Spinal cord (tissue), 10 donors: ENCODE measurements around the gene DAB1. TPM values are rescaled to one million over a fixed set of nuclear protein-coding genes. Genes with fewer than 3 reads are reported as not detected.
A peak's percentile ranks its signal among the peaks of the same experiment; 100 is the strongest.

Experiments
- DNase-seq, 6 donors: peaks; one replicate each; pipeline versions ENCODE4 v3.0.0 to v3.0.0-alpha.2; 2013 to 2015; ENCODE audit warnings: low spot score in 6 of 6, low read depth in 4 of 6
- H3K27ac ChIP-seq: one replicate; pipeline ENCODE4 v1.5.1; 2013; ENCODE audit warnings: low read depth, low read length, control low read depth
- H3K27me3 ChIP-seq: one replicate; pipeline ENCODE4 v1.6.1; 2013; ENCODE audit warnings: low read length; ENCODE audit not compliant: control insufficient read depth, insufficient read depth
- H3K36me3 ChIP-seq: one replicate; pipeline ENCODE4 v1.6.1; 2013; ENCODE audit warnings: low read length; ENCODE audit not compliant: control insufficient read depth, insufficient read depth
- H3K4me1 ChIP-seq: one replicate; pipeline ENCODE4 v1.6.1; 2013; ENCODE audit warnings: low read length; ENCODE audit not compliant: control insufficient read depth, insufficient read depth
- H3K4me3 ChIP-seq: one replicate; pipeline ENCODE4 v1.5.1; 2013; ENCODE audit warnings: low read depth, low read length, control low read depth
- H3K9me3 ChIP-seq: one replicate; pipeline ENCODE4 v1.6.1; 2013; ENCODE audit warnings: low read length; ENCODE audit not compliant: control insufficient read depth, insufficient read depth
- WGBS: methylation state at CpG from one replicate; pipeline ENCODE4 v1.1.5; 2013; ENCODE audit warnings: missing lambda C conversion rate; ENCODE audit not compliant: insufficient coverage; 5-methylcytosine and 5-hydroxymethylcytosine counted together
- polyA plus RNA-seq, 2 donors: library from polyadenylated mRNA; unstranded; fragments of 120-200 nt; gene quantifications; one replicate each; pipeline ENCODE4 v1.2.1, GENCODE V29; 2013; ENCODE audit not compliant: insufficient read length in 2 of 2
- total RNA-seq, 2 donors: library from RNA; depleted of rRNA in 1 of 2; stranded (reverse); fragments of 120-200 nt in 1 of 2; fragments of >200 nt in 1 of 2; gene quantifications; one replicate each; pipeline versions ENCODE4 v1.2.3 to v1.2.4, GENCODE V29; 2013 to 2014
- donor health status: healthy.

DAB1 gene
- total and polyA plus RNA-seq, 4 donors, result 8.3 to 27.9 (median 16.9) TPM

- Histone ChIP-seq H3K36me3 (no peaks in the 10 kb centered on the region), H3K27me3 (no peaks in the 10 kb centered on the region), H3K27ac (no peak overlapping the region), H3K4me1 (no peaks in the 10 kb centered on the region), H3K9me3 (no peaks in the 10 kb centered on the region), H3K4me3 (no peak overlapping the region)
- DNase-seq, result peak in 2 of 6 donors; percentile 31 to 74
- 100% methylated on average over 1 of the region's 5 CpGs for WGBS
Measured at GRCh38 chr1:57258557-57259325, 165.1 kb downstream of the DAB1 start.

GRCh38 chr1:57255945-57256344, 167.9 kb downstream of the DAB1 start:
- no peaks in the 10 kb centered on the region for H3K27me3 ChIP-seq
- H3K9me3 ChIP-seq, result no peaks in the 10 kb centered on the region
- H3K27ac ChIP-seq, result no peak overlapping the region
- no peak overlapping the region for H3K4me3 ChIP-seq
- H3K36me3 ChIP-seq, result no peaks in the 10 kb centered on the region
- 80% methylated on average over 1 of the region's 5 CpGs for WGBS
- DNase-seq, result peak in 1 of 6 donors; percentile 74
- H3K4me1 ChIP-seq, result no peaks in the 10 kb centered on the region

DNA sequence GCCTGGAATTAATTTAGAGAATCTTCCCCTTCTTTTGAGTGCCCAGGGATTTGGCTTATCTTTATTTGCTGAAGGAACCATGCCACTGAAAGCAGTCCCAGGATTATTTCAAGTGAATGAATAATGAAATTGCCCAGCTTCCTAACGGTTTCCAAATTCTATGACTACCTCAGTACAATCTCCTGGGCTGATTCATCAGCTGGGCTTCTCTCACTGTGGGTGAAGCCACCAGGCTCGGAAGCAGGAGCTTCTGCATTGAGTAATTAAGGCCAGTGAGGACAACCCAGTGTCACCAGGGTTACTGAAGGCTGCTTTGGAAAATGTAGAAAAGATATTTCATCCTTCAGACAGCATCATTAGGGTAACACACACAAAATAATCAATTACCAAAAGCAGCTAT, 169.8 kb downstream of the DAB1 start:
- DNase-seq, result peak in 1 of 6 donors; percentile 39
- WGBS, result no CpG with 5 or more reads among the region's 2 CpGs
- H3K27ac ChIP-seq, result no peak overlapping the region
- H3K36me3 ChIP-seq, result no peaks in the 10 kb centered on the region
- H3K9me3 ChIP-seq, result no peaks in the 10 kb centered on the region
- no peaks in the 10 kb centered on the region for H3K4me1 ChIP-seq
- H3K4me3 ChIP-seq, result no peak overlapping the region
- no peaks in the 10 kb centered on the region for H3K27me3 ChIP-seq

DNA sequence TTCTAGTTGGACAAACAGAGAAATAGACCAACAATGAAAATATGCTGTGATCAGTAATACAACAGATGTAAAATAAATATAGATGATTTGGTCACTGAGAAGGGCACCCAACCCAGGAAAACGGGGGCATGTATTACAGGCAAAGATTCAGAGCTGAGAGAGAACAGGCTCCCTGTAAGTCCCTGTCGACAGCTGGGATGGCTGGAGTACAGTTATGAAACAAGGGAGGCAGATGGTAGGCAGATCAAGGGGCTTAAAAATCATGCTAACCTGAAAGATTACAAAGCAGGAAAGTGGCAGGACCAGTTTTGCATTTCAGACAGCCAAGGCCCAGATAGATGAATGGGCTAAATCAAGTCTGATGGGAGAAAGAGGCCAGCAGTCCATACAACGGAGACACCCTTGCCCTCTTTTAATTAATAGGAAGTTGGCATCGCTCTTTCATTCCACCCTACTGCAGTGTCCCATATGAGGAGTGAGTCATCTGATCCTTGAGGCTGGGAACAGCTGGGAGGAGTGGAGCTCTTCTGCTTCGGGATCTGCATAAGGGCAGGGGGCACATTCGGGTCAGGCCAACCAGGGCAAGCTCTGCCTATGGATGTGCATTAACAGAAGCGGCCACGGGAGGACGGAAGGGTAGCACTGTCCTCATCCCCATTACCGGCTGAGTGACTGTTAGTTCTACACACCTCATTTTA, 171.1 kb downstream of the DAB1 start:
- no peak overlapping the region for H3K4me3 ChIP-seq
- no peaks in the 10 kb centered on the region for H3K4me1 ChIP-seq
- no peaks in the 10 kb centered on the region for H3K9me3 ChIP-seq
- H3K36me3 ChIP-seq, result no peaks in the 10 kb centered on the region
- H3K27ac ChIP-seq, result no peak overlapping the region
- H3K27me3 ChIP-seq, result no peaks in the 10 kb centered on the region
- no peak for DNase-seq
- 72% methylated on average over 8 of the region's 10 CpGs for WGBS

GRCh38 chr1:57250021-57250420, 173.8 kb downstream of the DAB1 start:
- Histone ChIP-seq H3K9me3 (peaks cover 6% of the 10 kb centered on the region), H3K27me3 (no peaks in the 10 kb centered on the region), H3K4me1 (no peaks in the 10 kb centered on the region), H3K27ac (no peak overlapping the region), H3K36me3 (no peaks in the 10 kb centered on the region), H3K4me3 (no peak overlapping the region)
- peak in 1 of 6 donors; percentile 57 for DNase-seq
- WGBS, result no CpG with 5 or more reads among the region's 3 CpGs

DNA sequence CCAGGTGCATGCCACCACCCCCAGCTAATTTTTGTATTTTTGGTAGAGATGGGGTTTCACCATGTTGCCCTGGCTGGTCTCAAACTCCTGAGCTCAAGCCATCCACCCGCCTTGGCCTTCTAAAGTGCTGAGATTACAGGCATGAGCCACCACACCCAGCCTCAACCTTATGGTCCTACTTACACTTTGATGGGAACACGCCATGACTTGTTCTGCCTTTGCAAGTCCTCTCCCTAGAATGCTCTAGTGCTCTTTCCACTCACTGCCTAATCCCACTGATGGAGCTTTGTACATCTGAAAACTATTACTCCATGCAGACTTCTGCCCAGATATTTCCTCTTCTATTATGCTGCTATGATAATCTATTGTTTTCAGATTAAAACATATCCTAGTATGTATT, 174.3 kb downstream of the DAB1 start:
- 78% methylated on average over 2 of the region's 2 CpGs for WGBS
- no peak overlapping the region for H3K27ac ChIP-seq

DNA sequence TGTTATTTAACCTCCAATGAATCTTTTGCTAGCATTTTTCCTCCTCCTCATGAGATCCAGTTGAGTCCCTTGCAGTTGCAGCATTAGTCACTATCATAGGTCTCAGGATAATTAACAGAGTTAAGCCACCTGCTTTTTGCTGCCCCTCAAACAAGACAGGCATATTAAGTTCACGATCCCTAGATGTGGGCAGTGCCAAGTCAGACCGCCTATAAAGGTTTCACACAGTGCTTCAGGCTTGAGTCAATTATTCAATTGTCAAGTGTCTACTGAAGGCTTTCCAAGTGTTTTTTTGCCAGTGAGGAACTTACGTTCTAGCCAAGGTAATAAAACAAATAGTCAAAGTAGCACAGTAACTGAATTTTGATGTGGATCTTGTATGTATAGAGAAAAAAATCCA, 175.0 kb downstream of the DAB1 start:
- no peaks in the 10 kb centered on the region for H3K27me3 ChIP-seq
- no peaks in the 10 kb centered on the region for H3K36me3 ChIP-seq
- H3K27ac ChIP-seq, result no peak overlapping the region
- H3K4me3 ChIP-seq, result no peak overlapping the region
- H3K9me3 ChIP-seq, result peaks cover 6% of the 10 kb centered on the region
- H3K4me1 ChIP-seq, result no peaks in the 10 kb centered on the region
- peak in 4 of 6 donors; percentile 9 to 51 (median 32) for DNase-seq
- WGBS, result 29% methylated on average over 2 of the region's 3 CpGs

More for the DNA sequence above, 174.3 kb downstream of the DAB1 start:
- Histone ChIP-seq H3K36me3 (no peaks in the 10 kb centered on the region), H3K9me3 (peaks cover 6% of the 10 kb centered on the region), H3K4me1 (no peaks in the 10 kb centered on the region), H3K4me3 (no peak overlapping the region), H3K27me3 (no peaks in the 10 kb centered on the region)
- DNase-seq, result no peak

DNA sequence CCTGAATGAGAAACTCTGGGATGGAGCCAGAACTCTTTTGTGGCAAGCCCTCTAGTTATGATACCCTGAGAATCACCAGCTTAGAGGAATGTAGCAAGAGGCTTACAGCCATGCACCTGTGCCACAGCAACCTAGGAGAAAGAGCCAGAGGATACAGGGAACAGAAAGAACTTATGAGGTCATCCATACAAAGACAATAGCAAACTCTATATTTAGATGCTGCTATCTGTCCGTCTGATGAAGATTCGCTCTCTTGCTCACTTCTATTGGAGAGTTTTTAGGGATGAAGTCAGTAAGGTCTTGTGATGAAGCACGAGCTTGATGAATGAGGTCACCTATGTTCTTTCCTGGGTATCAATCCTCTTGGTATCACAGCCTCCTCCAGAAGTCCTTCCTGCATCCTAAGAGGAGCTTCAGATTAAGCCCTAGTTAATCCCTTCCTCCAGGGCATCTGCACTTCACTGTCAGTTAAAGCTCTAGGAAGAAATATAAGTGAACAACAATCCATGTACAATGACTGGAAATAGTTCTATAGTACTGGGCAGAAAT, 185.6 kb downstream of the DAB1 start:
- Histone ChIP-seq H3K4me1 (peaks cover 3% of the 10 kb centered on the region), H3K27ac (no peak overlapping the region), H3K27me3 (no peaks in the 10 kb centered on the region), H3K9me3 (no peaks in the 10 kb centered on the region), H3K4me3 (no peak overlapping the region), H3K36me3 (no peaks in the 10 kb centered on the region)
- WGBS, result no CpG with 5 or more reads among the region's 3 CpGs
- no peak for DNase-seq

- no peak overlapping the region for H3K27ac ChIP-seq
- DNase-seq, result peak in 1 of 6 donors; percentile 39
- H3K27me3 ChIP-seq, result no peaks in the 10 kb centered on the region
- no peaks in the 10 kb centered on the region for H3K36me3 ChIP-seq
- H3K9me3 ChIP-seq, result no peaks in the 10 kb centered on the region
- H3K4me3 ChIP-seq, result no peak overlapping the region
- H3K4me1 ChIP-seq, result peaks cover 3% of the 10 kb centered on the region
- 95% methylated on average over 6 of the region's 10 CpGs for WGBS
Measured at GRCh38 chr1:57235730-57236510, 187.9 kb downstream of the DAB1 start.
